ENCODE results near the gene EDC4.
"Not testable (repeated sequence)": the region's sequence is repeated elsewhere in the genome, so short reads cannot be mapped to it uniquely, and the experiment has no call there.

Gene EDC4

GRCh38 chr16:67853670-67854069 lies 19.2 kb upstream of the EDC4 start:
- DNase-seq (ENCODE audit: low read depth) = no peak

GRCh38 chr16:67855789-67856188 lies 17.1 kb upstream of the EDC4 start:
- no peak for DNase-seq (ENCODE audit: low read depth)

GRCh38 chr16:67856927-67857546 lies 15.8 kb upstream of the EDC4 start:
- no peak for DNase-seq (ENCODE audit: low read depth)

GRCh38 chr16:67857547-67858233 lies 15.2 kb upstream of the EDC4 start:
- DNase-seq (ENCODE audit: low read depth) = no peak

- no peak for DNase-seq (ENCODE audit: low read depth)
Measured at GRCh38 chr16:67858500-67858899, 14.4 kb upstream of the EDC4 start.

DNA sequence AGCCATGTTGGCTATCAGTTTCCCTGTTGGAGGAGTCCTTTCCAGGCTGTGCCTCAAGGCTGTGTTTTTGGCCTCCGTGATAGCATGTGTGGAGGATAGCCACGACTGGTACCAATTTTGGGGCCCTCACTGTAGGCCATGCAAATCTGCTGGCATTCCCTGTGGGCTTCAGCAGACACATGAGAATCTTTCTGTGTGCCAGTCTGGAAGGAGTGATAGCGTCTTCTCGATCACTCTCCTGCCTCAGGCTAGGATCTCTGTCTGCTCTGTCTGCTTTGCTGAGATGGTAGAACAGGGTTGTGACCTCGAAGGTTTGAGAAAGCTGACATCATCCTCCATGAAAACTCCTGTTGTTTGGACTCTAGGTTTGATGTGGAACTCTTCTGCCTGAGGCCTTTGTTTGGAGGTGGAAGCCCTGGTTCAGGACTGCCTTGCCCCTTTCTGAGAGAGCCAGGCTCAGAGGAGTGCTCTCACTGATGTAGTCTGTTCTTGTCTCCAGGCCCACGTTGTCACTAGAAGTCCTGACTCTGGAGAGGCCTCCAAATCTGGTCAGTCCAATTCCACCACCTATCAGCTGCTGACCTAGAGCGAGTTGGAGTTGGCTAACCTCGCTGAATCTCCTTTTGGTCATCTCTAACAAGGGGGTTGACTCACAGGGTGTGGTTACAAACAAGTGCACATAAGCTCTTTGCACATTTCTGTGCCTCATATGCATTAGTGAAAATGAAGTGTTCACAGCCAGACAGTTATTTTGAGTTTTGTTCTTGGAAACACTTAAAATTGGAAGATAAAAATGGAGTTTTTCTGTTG lies 12.1 kb upstream of the EDC4 start:
- DNase-seq (ENCODE audit: low read depth) = no peak

GRCh38 chr16:67861877-67862276 lies 11.0 kb upstream of the EDC4 start:
- no peak for DNase-seq (ENCODE audit: low read depth)

- DNase-seq (ENCODE audit: low read depth) = no peak
Measured at GRCh38 chr16:67862623-67863583, 9.9 kb upstream of the EDC4 start.

GRCh38 chr16:67864044-67864443 lies 8.8 kb upstream of the EDC4 start:
- DNase-seq (ENCODE audit: low read depth) = not testable (repeated sequence)

GRCh38 chr16:67864594-67864993 lies 8.3 kb upstream of the EDC4 start:
- no peak for DNase-seq (ENCODE audit: low read depth)

DNA sequence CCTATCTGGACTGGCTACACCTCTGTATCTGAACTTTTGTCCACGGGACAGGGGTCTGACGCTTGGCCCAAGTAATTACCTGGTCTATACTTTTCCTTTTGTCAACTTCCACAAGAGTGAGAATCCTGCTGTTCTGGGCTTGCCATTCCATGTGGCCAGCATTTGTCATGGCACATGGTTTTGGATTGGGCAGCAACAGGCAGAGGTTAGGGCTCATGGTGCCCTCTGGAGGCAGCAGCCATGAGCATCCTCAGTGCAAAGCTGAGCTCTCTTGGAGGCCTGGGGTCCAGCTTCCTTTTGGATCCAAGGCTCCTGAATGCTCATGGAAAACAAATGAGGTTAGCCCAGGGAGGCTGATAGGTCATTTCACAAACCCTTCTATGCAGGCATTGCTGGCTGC lies 7.5 kb upstream of the EDC4 start:
- no peak for DNase-seq (ENCODE audit: low read depth)

DNA sequence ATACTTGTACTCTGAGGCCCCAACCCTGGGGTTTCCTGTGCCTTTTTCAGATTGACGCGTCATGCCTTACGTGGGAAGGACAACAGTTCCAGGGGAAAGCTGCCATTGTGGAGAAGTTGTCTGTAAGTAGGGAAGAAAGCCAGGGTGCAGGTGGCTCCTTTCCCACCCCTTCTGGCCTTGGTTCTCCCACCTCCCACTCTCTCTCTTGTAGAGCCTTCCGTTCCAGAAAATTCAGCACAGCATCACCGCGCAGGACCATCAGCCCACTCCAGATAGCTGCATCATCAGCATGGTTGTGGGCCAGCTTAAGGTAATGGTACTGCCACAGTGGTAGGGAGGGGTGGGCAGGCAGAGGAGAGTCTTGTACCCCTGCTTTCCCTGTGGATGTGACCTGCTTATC lies 4.6 kb upstream of the EDC4 start:
- DNase-seq (ENCODE audit: low read depth) = no peak

GRCh38 chr16:67869653-67870052 lies 3.2 kb upstream of the EDC4 start:
- DNase-seq (ENCODE audit: low read depth) = no peak

DNA sequence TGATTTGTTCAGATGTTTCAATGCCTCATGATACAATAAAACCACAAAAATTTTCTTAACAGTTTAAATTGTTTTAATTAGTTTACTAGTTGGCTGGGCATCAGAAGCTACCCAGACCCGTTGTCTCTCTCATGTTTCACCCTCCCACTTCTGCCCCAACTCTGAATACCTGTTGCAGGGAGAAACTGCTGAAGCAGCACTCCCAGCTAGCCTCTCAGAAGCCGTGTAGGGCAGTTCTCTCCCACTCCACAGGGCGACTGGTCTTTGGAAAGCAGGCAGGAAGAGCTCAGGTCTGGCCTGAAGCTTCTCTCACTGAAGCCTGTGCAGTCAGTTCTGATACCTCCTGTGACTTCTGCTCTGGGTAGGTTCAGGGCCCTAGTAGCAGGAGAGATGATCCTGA lies 1.6 kb upstream of the EDC4 start:
- DNase-seq (ENCODE audit: low read depth) = no peak

DNA sequence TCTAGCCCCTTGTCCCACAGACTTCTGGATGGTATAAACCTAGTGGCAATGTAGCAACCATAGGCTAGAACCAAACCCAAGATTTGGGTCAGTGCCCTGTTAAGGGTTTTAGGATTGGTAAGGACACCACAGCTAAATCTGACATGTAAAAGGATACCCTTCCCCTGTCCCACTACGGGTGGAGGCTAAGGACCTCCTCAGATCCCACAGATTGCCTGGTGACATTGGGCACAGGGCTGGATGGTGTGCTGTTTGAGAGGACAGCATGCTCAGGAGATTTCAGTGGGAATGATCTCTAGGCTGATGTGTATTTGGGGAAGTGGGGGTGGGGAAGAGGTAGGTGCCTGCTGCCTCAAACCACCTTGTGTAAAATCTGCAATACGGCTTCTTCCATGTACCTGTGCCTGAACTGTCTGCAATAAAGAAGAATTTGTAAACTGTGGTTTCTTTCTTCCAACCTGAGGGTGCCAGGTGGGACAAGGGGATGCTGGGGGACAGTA lies 671 bp upstream of the EDC4 start:
- no peak for DNase-seq (ENCODE audit: low read depth)

DNA sequence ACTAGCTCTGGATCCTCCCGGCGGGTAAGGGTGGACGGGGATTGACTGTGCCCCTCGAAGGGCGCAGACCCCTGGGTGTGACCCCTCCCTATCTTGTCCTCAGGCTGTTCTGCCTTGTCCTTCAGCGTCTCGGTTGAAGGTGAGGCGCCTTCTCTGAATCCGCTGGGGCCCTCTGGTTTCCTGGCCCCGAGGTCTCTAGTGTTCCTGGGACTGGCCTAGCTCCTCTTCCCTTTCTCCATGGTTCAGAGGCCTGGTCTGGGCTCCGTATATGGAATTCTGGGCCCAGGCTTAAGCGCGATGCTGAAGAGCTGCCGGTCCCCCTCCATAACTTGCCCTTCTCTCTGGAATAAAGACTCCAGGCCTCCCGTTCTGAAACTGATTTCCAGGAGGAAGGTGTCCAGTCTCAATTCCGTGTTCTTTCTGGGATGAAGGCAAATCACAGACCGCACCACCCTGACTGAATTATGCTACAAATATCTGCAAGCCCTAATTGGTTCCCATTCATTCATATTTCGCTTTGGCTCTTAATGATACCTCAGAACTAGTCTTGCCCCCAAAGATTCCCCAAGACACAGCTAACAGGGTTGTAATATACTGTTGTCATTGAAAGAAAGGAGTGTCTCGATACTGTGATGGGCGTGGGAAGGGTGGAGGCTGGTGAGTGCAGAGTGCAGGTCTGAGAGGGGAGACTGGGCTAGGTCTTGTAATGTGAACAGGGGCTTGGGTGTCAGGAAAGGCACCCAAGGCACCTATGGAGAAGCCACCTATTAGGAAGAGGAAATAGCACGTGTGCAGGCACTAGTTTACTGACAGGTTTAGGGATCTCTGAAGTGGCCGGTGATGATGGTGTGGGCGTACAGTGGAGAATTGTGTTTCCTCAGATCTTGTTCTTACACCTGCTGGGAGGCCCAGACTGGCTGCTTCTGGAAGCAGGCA lies 851 bp downstream of the EDC4 start:
- DNase-seq (ENCODE audit: low read depth) = no peak

DNA sequence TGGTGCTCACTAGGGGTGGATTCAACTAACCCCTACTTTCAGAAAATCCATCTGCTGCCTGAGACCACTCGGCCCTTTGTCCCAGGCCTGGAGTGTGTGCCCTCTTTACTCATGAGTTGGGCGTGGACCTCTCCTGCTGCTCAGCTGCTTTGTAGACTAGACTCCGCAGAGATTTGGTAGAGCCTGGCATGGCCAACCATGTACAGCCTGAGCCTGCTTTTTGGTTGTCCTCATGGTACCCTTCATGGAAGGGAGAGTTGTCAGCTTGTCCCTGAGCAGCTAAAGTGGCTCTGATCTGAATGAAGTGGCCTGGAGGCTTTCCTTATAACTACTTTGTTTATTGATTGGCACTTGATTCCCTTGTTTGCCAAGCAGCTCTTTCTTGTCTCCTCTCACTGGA lies 1.5 kb downstream of the EDC4 start:
- DNase-seq (ENCODE audit: low read depth) = no peak

DNA sequence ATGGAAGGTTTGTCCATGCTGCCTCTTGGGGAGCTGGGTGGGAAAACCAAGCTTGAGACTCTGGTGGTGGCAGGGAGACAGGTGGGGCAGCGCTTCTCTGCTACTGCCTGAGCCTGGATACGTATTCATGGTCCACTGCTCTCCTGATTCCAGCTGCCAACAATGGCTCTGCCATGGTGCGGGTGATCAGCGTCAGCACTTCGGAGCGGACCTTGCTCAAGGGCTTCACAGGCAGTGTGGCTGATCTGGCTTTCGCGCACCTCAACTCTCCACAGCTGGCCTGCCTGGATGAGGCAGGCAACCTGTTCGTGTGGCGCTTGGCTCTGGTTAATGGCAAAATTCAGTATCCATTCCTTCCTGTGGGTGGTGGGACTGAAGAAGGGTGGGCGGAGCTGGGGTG lies 4.2 kb downstream of the EDC4 start:
- DNase-seq (ENCODE audit: low read depth) = no peak

GRCh38 chr16:67878232-67878631 lies 5.4 kb downstream of the EDC4 start:
- no peak for DNase-seq (ENCODE audit: low read depth)

- DNase-seq (ENCODE audit: low read depth) = no peak
Measured at GRCh38 chr16:67878846-67879245, 6.0 kb downstream of the EDC4 start.

DNA sequence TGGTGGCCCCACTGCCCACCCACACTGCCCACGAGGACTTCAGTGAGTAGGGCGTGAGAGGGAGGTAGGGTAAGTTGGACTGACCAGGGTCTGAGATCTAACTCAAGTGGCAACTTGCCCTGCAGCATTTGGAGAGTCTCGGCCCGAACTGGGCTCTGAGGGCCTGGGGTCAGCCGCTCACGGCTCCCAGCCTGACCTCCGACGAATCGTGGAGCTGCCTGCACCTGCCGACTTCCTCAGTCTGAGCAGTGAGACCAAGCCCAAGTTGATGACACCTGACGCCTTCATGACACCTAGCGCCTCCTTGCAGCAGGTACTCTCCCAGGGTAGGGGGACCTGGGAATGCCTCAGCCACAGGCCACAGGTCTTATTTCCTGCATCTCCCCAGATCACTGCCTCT lies 6.6 kb downstream of the EDC4 start:
- DNase-seq (ENCODE audit: low read depth) = no peak

Measured in activated gamma-delta T cell treated with anti-CD3 and anti-CD28 coated beads, Interleukin-2, amount 50 U/mL, for 16 hours (primary cell).